ENCODE results near the gene AOPEP. TPM values are rescaled to one million over a fixed set of nuclear protein-coding genes. Genes with fewer than 3 reads are reported as not detected.

AOPEP gene
- polyA plus RNA-seq, 2 of the 4 experiments (the other 2 are of a cell fraction), result 226 to 266 TPM

DNA sequence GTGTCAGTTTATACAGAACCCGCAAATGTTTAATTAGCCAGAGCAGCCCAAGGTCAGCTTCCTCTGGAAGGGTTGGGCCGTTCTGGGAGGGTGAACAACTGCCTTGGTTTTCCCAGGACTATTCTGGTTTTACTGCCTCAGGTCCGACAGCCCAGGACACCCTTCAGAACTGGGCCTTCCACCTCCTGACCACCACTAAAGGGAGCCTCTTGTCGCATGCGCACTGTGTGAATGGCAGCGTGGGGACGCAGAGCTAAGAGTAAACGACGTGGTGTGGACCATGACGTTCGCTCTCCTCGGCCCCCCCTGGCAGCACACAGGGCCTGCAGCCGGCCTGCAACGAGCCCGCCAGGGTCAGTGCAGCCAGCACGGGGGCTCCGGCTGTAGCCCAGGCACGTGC, 376.1 kb downstream of the AOPEP start:
- no peak overlapping the region for H3K4me3 ChIP-seq
- ATAC-seq, result no peak
- POLR2A ChIA-PET, result interaction anchor here (1.1 kb wide), 2 partner anchors 10 to 27 kb away, joined by 3 read pairs; no protein-coding TSS in a partner anchor
- TF ChIP-seq HDAC2 (IDR thresholded peaks at IDR 0.05), result no peak
- no peak for TF ChIP-seq CTCF (IDR thresholded peaks at IDR 0.05)
- TF ChIP-seq SMC3 (IDR thresholded peaks at IDR 0.05), result no peak
- no peak for TF ChIP-seq MAFK (IDR thresholded peaks at IDR 0.05; ENCODE audit: partially characterized antibody)
- no peak for TF ChIP-seq RARB (CRISPR knock-in tag; IDR thresholded peaks at IDR 0.05)
- TF ChIP-seq EHF (CRISPR knock-in tag; IDR thresholded peaks at IDR 0.05), result no peak
- TF ChIP-seq POLR2A (IDR thresholded peaks at IDR 0.05; ENCODE audit: low read length), result no peak
- no peak for TF ChIP-seq KDM1A (IDR thresholded peaks at IDR 0.05; ENCODE audit: low read depth)
- TF ChIP-seq MAZ (IDR thresholded peaks at IDR 0.05; ENCODE audit: borderline replicate concordance, low read depth, low read length), result no peak
- no peak for TF ChIP-seq TFCP2L1 (CRISPR knock-in tag; IDR thresholded peaks at IDR 0.05)
- no peak for TF ChIP-seq NFE2L2 (conservative IDR thresholded peaks at IDR 0.05; ENCODE audit: low read length)
- TF ChIP-seq RNF2 (IDR thresholded peaks at IDR 0.05; ENCODE audit: borderline replicate concordance, low read depth), result no peak
- TF ChIP-seq PHF8 (IDR thresholded peaks at IDR 0.05; ENCODE audit: borderline replicate concordance, low read depth), result no peak
- no peak for TF ChIP-seq EP300 (IDR thresholded peaks at IDR 0.05)
- no peak for TF ChIP-seq CEBPB (IDR thresholded peaks at IDR 0.05)
- no peak for FAIRE-seq
- CTCF ChIA-PET, result interaction anchor here (0.7 to 3.2 kb wide), 6 partner anchors 8 to 433 kb away, joined by 3 to 8 read pairs (median 6); no protein-coding TSS in a partner anchor
- H3K9me3 ChIP-seq, result no peaks in the 10 kb centered on the region
- no peak for DNase-seq (ENCODE audit: low read depth in 1 of 2, low spot score in 1 of 2)
- H3K4me2 ChIP-seq, result no peak overlapping the region
- peaks cover 32% of the 10 kb centered on the region for H3K4me1 ChIP-seq
- WGBS (ENCODE audit: missing lambda C conversion rate), result 92% methylated on average over 18 of the region's 18 CpGs
- H3K27ac ChIP-seq, result 0 out of 6 replicates have a peak overlapping the region, but pooled peaks of 1 of the 2 experiments have one; percentile 9

GRCh38 chr9:95103281-95103771, 376.8 kb downstream of the AOPEP start:
- ChIA-PET POLR2A (interaction anchor here (1.1 kb wide), 2 partner anchors 11 to 26 kb away, joined by 3 read pairs; no protein-coding TSS in a partner anchor), CTCF (interaction anchor here (0.7 to 3.2 kb wide), 5 partner anchors 9 to 434 kb away, joined by 3 to 8 read pairs (median 5); no protein-coding TSS in a partner anchor)
- Histone ChIP-seq H3K4me1 (peaks cover 30% of the 10 kb centered on the region), H3K4me2 (no peak overlapping the region), H3K4me3 (no peak overlapping the region), H3K9me3 (no peaks in the 10 kb centered on the region), H3K27ac (no peak overlapping the region)
- WGBS (ENCODE audit: missing lambda C conversion rate), result 89% methylated on average over 15 of the region's 15 CpGs
- ATAC-seq (peak; percentile 47 to 61; a peak in 5 of 6 replicates), DNase-seq (ENCODE audit: low read depth in 1 of 2, low spot score in 1 of 2) (peak in 1 of 2 experiments; percentile 40), FAIRE-seq (no peak)
- TF ChIP-seq CHD4 (IDR thresholded peaks at IDR 0.05; ENCODE audit: borderline replicate concordance) (no peak), SREBF2 (IDR thresholded peaks at IDR 0.05) (no peak), SMC3 (IDR thresholded peaks at IDR 0.05) (no peak), TFCP2L1 (CRISPR knock-in tag; IDR thresholded peaks at IDR 0.05) (no peak), MAFK (IDR thresholded peaks at IDR 0.05; ENCODE audit: partially characterized antibody) (no peak), MAX (IDR thresholded peaks at IDR 0.05) (no peak), CBX8 (IDR thresholded peaks at IDR 0.05) (no peak), KDM5A (IDR thresholded peaks at IDR 0.05) (no peak), FOSL2 (IDR thresholded peaks at IDR 0.05) (no peak), FOSL2 (CRISPR knock-in tag; IDR thresholded peaks at IDR 0.05) (no peak)

GRCh38 chr9:95103871-95104580, 377.5 kb downstream of the AOPEP start:
- Histone ChIP-seq H3K4me1 (peaks cover 23% of the 10 kb centered on the region), H3K9me3 (no peaks in the 10 kb centered on the region), H3K4me3 (no peak overlapping the region), H3K4me2 (no peak overlapping the region), H3K27ac (peak overlapping the region in 1 of 2 experiments; percentile 28; a peak in 1 of 6 replicates)
- 83% methylated on average over 20 of the region's 20 CpGs for WGBS (ENCODE audit: missing lambda C conversion rate)
- FAIRE-seq (no peak), ATAC-seq (peak; percentile 3 to 4; a peak in 3 of 6 replicates), DNase-seq (ENCODE audit: low read depth in 1 of 2, low spot score in 1 of 2) (no peak)
- POLR2A ChIA-PET, result interaction anchor here (1.1 kb wide), 2 partner anchors 11 to 26 kb away, joined by 3 read pairs; no protein-coding TSS in a partner anchor
- CTCF ChIA-PET, result interaction anchor here (1.0 to 3.2 kb wide), 4 partner anchors 10 to 423 kb away, joined by 3 to 8 read pairs (median 4); no protein-coding TSS in a partner anchor
- no peak for TF ChIP-seq HMGXB4 (CRISPR knock-in tag; IDR thresholded peaks at IDR 0.05; ENCODE audit: borderline replicate concordance)
- TF ChIP-seq CHD2 (IDR thresholded peaks at IDR 0.05; ENCODE audit: low read length, partially characterized antibody), result no peak
- TF ChIP-seq RARB (CRISPR knock-in tag; IDR thresholded peaks at IDR 0.05), result no peak
- TF ChIP-seq USF2 (IDR thresholded peaks at IDR 0.05), result no peak
- TF ChIP-seq REST (IDR thresholded peaks at IDR 0.05), result no peak
